H54 (cell line): Measurements from ENCODE around the gene LEKR1.
A peak's percentile ranks its signal among the peaks of the same experiment; 100 is the strongest.
"Not testable (repeated sequence)": the region's sequence is repeated elsewhere in the genome, so short reads cannot be mapped to it uniquely, and the experiment has no call there.

Experiments
- DNase-seq: peaks from one replicate; pipeline ENCODE4 v3.0.0; 2011; ENCODE audit warnings: low spot score, mixed read lengths; ENCODE audit not compliant: insufficient read length
- FAIRE-seq: peaks from 3 replicates; lab custom pipeline; 2011; peaks lifted over from hg19 to GRCh38; lab: Jason Lieb, UNC
- POLR2A ChIP-seq: IDR thresholded peaks from 2 replicates; pipeline ENCODE4 v1.6.1; 2011; ENCODE audit warnings: low read depth, mild to moderate bottlenecking, low read length

Gene LEKR1

DNA sequence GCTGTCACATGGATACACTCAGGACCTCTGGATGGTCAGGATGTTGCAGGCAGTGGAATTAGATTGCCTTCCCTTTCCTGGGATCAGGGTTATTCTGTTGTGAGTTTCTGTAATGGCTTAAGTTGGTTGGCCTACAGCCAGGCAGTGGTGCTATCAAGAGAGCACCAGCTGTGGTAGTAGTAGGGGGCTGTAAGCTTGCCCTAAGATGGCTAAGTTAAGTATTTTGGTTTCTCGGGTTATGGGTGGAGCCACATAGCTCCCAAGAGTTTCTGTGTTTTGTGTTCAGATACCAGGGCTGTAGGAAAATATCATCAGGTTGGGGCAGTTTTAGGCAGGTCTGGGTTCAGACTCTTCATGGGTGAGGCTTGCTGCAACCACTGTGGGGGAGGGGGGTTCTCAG, 59.6 kb downstream of the LEKR1 start:
- no peak for TF ChIP-seq POLR2A
- no peak for FAIRE-seq
- no peak for DNase-seq

DNA sequence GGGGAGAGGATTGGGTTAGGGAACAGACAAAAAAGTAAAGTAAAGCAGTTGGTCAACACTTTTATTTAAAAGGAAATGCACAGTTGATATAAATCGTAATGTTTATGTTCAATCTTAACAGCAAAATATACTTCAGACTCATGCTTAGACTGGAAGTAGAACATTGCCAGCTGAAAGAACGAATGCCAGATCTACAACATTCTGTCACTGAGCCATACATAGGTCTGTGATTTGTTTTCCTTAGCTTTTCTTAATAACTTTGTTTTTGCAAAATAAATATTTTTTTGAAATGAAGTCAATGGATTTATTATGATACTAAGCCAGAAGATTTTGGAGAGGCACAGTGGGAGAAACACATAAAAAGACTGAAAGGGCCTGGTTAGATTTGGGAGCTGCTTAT, 62.0 kb downstream of the LEKR1 start:
- DNase-seq (no peak), FAIRE-seq (no peak)
- TF ChIP-seq POLR2A = no peak

DNA sequence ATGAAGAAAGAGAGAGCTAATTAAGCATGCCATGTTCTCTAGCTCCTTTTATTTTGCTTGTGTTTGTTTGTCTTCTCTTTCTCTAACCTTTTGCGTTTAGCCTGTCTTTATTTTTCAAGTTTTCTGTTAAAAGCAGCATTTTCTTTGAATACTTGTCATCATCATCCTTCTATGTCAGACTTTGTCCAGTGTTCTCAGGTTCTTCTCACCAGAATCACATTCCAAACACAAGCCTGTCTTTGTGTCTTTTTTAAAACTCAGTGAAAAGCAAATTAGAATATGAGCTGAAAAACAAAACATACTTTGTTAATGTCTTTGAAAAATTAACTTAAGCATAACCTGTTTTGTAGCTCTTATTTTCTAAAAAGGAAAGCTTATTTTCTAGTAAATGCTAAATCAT, 62.4 kb downstream of the LEKR1 start:
- TF ChIP-seq POLR2A = no peak
- FAIRE-seq (no peak), DNase-seq (no peak)

DNA sequence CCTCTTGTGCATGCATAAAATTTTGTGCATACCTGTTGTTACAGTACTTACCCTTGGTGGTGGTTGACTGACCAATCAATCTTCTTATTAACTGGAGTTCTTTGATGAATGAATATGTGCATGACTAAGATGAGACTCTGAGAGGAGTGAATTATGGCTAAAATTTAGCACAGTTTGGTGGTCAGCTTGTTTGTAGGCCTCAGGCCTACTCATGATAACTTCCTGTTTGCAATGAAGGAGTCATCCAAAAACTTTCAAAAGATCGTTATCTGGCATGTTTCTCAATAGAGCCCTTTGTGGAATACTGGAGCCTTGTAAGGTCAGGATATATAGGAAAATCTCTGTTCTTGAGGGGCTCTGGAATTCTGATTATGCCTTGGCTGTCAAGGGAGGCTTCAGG, 66.5 kb downstream of the LEKR1 start:
- TF ChIP-seq POLR2A = no peak
- FAIRE-seq (peak; percentile 96), DNase-seq (peak; percentile 9)

- not testable (repeated sequence) for FAIRE-seq, DNase-seq
Measured at GRCh38 chr3:156895374-156895773, 69.2 kb downstream of the LEKR1 start.

DNA sequence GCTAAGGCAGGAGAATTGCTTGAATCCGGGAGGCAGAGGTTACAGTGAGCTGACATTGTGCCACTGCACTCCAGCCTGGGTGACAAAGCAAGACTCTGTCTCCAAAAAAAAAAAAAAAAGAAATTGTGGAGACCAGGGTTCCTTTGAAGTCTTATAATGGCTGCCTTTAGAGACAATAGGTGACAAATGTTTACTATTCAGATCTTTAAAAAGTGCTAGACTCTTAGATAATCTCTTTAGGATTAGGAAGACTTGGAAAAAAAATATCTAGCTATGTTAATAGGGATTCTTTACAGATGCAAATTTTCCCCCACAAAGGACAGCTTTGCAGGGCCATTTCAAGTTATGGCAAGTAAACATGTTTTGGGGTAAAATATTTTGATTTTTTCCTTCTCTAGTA, 71.7 kb downstream of the LEKR1 start:
- not testable (repeated sequence) for FAIRE-seq, DNase-seq

DNA sequence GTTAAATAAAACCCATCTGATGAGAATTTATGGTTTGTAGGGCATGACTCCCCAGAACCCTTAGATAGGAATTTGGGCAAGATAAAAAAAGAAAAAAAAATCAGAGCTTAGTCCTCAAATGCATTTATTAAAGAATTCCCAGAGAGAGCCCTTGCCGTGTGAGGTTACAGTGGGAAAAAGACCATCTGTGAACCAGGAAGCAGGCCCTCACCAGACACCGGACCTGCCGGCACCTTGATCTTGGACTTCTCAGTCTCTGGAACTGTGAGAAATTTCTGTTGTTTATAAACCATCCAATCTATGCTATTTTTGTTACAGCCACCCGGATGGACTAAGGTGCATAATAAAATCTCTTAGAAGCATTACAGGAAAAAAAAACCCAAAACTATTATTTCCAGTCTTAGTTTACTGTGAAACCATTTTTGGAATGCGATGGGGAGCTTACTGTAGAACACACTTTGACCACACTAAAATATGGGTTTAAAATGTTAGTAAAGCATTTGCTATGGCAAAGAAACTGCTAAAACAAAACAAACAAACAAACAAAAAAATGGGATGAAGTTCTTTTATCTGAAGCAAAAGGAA, 72.2 kb downstream of the LEKR1 start:
- TF ChIP-seq POLR2A = no peak
- DNase-seq = no peak
- no peak for FAIRE-seq

DNA sequence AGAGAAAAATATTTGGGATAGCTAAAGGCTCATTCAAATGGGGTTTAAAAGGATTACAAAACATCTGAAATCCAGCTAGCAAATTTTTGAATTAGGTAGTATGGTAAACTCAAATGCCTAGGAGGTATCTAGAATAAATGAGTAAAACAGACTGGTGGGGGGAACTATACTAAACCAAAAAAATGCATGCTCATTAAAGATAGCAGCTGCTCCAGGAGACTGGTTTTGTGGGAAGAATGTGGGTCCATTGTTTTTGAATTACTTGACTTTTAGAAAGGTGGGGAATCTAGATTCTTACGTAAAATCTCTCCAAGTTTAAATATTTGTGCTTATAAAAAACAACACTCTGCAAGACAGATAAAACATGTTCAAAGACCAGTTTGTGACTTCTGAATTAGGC, 73.8 kb downstream of the LEKR1 start:
- no peak for TF ChIP-seq POLR2A
- no peak for DNase-seq
- FAIRE-seq = no peak

- no peak for FAIRE-seq
- DNase-seq = no peak
- no peak for TF ChIP-seq POLR2A
Measured at GRCh38 chr3:156902916-156903315, 76.8 kb downstream of the LEKR1 start.

DNA sequence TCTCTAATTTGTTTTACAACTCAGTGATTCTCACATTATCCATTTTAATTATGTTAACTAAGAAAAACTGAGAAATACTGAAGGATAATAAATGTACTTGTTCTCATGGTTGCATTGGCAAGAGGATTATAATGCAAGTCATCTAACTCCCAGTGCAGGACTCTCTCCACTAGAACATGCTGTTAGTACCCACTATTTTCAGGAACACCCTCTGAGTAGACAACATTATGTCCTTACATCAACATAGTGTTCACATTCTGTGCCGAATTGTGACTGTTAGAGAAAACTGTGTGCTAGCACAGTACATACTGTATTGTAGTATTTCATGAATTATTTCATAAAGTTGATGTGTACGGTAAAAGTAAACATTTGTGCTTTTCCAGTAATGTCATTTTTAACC, 80.1 kb downstream of the LEKR1 start:
- TF ChIP-seq POLR2A = no peak
- DNase-seq = no peak
- no peak for FAIRE-seq

GRCh38 chr3:156908398-156908797, 82.2 kb downstream of the LEKR1 start:
- no peak for DNase-seq
- no peak for FAIRE-seq
- no peak for TF ChIP-seq POLR2A

DNA sequence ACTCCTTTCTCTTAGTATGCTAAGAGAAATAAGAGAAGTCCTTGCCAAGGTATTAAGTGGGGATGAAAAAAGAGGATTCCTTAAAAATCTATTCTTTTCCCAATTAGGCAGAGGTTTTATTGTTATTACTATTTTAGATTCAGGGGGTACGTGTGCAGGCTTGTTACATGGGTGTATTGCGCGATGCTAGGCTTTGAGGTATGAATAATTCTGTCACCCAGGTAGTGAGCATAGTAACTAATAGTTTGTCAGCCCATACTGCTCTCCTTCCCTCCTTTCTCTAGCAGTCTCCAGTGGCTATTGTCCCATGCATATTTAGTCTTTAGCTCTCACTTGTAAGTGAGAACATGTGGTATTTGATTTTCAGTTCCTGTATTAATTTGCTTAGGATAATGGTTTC, 83.9 kb downstream of the LEKR1 start:
- FAIRE-seq (no peak), DNase-seq (no peak)
- TF ChIP-seq POLR2A = no peak

GRCh38 chr3:156910831-156911230, 84.7 kb downstream of the LEKR1 start:
- not testable (repeated sequence) for DNase-seq, FAIRE-seq

DNA sequence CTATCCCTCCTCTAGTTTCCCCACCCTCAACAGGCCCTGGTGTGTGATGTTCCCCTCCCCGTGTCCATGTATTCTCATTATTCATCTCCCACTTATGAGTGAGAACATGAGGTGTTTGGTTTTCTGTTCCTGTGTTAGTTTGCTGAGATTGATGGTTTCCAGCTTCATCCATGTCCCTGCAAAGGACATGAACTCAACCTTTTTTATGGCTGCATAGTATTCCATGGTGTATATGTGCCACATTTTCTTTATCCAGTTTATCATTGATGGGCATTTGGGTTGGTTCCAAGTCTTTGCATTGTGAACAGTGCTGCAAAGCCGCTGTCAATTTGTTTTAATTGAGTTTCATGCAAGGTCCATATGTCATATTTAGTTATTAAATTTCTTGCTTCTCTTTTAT, 88.1 kb downstream of the LEKR1 start:
- DNase-seq, FAIRE-seq: not testable (repeated sequence)

DNA sequence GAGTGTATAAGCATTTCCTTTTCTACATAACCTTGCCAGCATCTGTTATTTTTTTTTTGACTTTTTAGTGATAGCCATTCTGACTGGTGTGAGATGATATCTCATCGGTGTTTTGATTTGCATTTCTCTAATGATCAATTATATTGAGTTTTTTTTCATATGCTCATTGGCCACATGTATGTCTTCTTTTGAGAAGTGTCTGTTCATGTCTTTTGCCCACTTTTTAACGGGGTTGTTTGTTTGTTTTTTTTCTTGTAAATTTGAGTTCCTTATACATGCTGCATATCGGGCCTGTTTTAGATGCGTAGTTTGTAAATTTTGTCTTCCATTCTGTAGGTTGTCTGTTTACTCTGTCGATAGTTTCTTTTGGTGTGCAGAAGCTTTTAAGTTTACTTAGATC, 89.2 kb downstream of the LEKR1 start:
- no peak for TF ChIP-seq POLR2A
- FAIRE-seq = no peak

DNA sequence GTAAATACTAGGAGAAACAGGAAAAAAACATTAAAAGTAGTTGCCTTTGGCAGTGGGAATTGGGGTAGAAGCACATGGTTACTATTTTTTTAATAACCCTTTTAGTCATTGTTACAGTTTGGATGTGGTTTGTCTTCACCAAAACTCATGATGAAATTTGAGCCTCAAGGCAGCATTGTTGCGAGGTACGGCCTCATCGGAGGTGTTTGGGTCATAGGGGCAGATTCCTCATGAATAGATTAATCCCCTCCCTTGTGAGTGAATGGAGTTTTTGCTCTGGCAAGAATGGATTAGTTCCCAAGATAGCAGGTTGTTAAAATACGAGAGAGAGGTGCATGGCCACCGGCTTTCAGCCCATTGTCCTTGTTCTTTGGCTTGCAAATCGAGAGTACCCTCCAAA, 92.6 kb downstream of the LEKR1 start:
- TF ChIP-seq POLR2A = no peak
- no peak for DNase-seq
- no peak for FAIRE-seq

More for the DNA sequence above, 89.2 kb downstream of the LEKR1 start:
- no peak for DNase-seq

DNA sequence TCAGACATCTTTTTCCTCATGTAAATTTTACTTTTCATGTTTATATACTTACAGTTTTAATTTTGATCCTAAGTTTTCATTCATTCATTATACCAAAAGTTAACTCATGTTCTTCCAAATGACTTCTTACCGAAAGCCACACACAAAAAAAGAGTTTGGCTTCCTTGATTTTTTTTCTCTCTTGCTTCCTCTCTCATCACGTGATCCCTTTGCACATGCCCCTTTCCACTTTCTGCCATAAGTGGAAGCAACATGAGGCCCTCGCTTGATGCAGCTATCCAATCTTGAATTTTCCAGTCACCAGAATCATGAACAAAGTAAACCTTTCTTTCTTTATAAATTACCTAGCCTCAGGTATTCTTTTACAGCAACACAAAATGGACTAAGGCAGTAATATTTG, 93.7 kb downstream of the LEKR1 start:
- FAIRE-seq = no peak
- DNase-seq = no peak
- TF ChIP-seq POLR2A = no peak
